Amygdala (tissue), 56 donors: ENCODE results near the gene YIPF7.

Experiments used
- DNase-seq, 56 donors: peaks; one replicate each; lab custom pipeline; 2025; lab: John Stamatoyannopoulos, UW

YIPF7 gene

GRCh38 chr4:44651425-44651824, at the start of gene YIPF7:
TSS of gene YIPF7 (minus strand) at chr4:44651625. CDS start at chr4:44650100, 1,525 bp downstream.
- no peak for DNase-seq

- no peak for DNase-seq
Measured at GRCh38 chr4:44701037-44701436, 49.6 kb upstream of the YIPF7 start.

- no peak for DNase-seq
Measured at GRCh38 chr4:44700427-44700826, 49.0 kb upstream of the YIPF7 start.

GRCh38 chr4:44684648-44685047, 33.2 kb upstream of the YIPF7 start:
- no peak for DNase-seq

GRCh38 chr4:44679060-44679459, 27.6 kb upstream of the YIPF7 start:
- no peak for DNase-seq

GRCh38 chr4:44678094-44679041, 26.9 kb upstream of the YIPF7 start, which contains the start of gene GUF1:
TSS of gene GUF1 (plus strand) at chr4:44678420. CDS start at chr4:44678623, 203 bp downstream.
- DNase-seq, result peak; percentile 58 to 94 (median 80)

- no peak for DNase-seq
Measured at GRCh38 chr4:44675366-44675765, 23.9 kb upstream of the YIPF7 start.

GRCh38 chr4:44674471-44674870, 23.0 kb upstream of the YIPF7 start:
- no peak for DNase-seq

GRCh38 chr4:44671636-44672035, 20.2 kb upstream of the YIPF7 start:
- no peak for DNase-seq

GRCh38 chr4:44670506-44671199, 19.2 kb upstream of the YIPF7 start:
- no peak for DNase-seq

GRCh38 chr4:44668526-44668925, 17.1 kb upstream of the YIPF7 start:
- DNase-seq, result no peak

GRCh38 chr4:44663539-44664263, 12.3 kb upstream of the YIPF7 start:
- DNase-seq, result no peak

GRCh38 chr4:44662623-44663005, 11.2 kb upstream of the YIPF7 start:
- no peak for DNase-seq

- DNase-seq, result no peak
Measured at GRCh38 chr4:44661940-44662622, 10.7 kb upstream of the YIPF7 start.

GRCh38 chr4:44660396-44660795, 9.0 kb upstream of the YIPF7 start:
- no peak for DNase-seq

- DNase-seq, result no peak
Measured at GRCh38 chr4:44652002-44652401, 577 bp upstream of the YIPF7 start.

GRCh38 chr4:44646151-44646550, 5.3 kb downstream of the YIPF7 start:
- DNase-seq, result no peak

- no peak for DNase-seq
Measured at GRCh38 chr4:44638091-44638490, 13.3 kb downstream of the YIPF7 start.

- no peak for DNase-seq
Measured at GRCh38 chr4:44632733-44633132, 18.7 kb downstream of the YIPF7 start.

GRCh38 chr4:44632089-44632488, 19.3 kb downstream of the YIPF7 start:
- no peak for DNase-seq
